BLaER1 treated with 17β-estradiol and CSF1 and Interleukin-3, amounts not matched to agents 10 nM and 100 nM (cell line): ENCODE data around the gene PLIN4.

ENCODE experiments used
- H3K27ac ChIP-seq, 11 experiments: shearing (Covaris generic); formaldehyde crosslinking; 2 replicates each; pipeline ENCODE4 v1.8.1; 2022
- H3K27me3 ChIP-seq, 11 experiments: shearing (Covaris generic); formaldehyde crosslinking; 2 replicates each; pipeline ENCODE4 v1.8.1; 2022
- H3K36me3 ChIP-seq, 11 experiments: shearing (Covaris generic); formaldehyde crosslinking; 2 replicates each; pipeline ENCODE4 v1.8.1; 2022
- H3K4me1 ChIP-seq, 10 experiments: shearing (Covaris generic); formaldehyde crosslinking; 2 replicates each; pipeline ENCODE4 v1.8.1; 2022
- H3K4me2 ChIP-seq, 11 experiments: shearing (Covaris generic); formaldehyde crosslinking; 2 replicates each; pipeline ENCODE4 v1.8.1; 2022
- H3K4me3 ChIP-seq, 10 experiments: shearing (Covaris generic); formaldehyde crosslinking; 2 replicates each; pipeline ENCODE4 v1.8.1; 2022
- H3K9ac ChIP-seq, 11 experiments: shearing (Covaris generic); formaldehyde crosslinking; 2 replicates each; pipeline ENCODE4 v1.8.1; 2022
- H3K9me3 ChIP-seq, 11 experiments: shearing (Covaris generic); formaldehyde crosslinking; replicated peaks in 1 of 11; 2 replicates each; pipeline ENCODE4 v1.8.1; 2022
- H4K20me1 ChIP-seq, 11 experiments: shearing (Covaris generic); formaldehyde crosslinking; 2 replicates each; pipeline ENCODE4 v1.8.1; 2022
- Cebpa-rat ChIP-seq, 11 experiments: shearing (Covaris generic); IDR thresholded peaks; 2 replicates each; pipeline ENCODE4 v1.8.1; 2022

The PLIN4 gene

DNA sequence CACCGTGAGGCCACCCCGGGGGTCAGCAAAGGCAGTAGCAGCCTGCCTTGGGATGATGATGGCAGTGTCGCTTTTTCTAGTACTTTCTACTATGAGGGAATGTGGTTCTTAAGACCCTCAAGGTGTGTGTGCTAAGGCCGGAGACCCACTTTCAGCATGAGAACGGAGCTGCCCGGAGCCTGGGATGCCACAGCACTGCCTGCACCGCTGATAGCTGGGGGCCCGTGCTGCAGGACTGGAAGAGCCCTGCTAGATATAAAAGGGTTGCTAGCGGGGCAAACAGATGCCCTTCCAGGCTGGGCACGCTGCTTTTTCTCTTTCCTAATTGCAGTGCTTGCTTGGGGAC is 14.5 kb downstream of the PLIN4 start:
- Histone ChIP-seq H3K4me2 (peak overlapping the region; percentile 32 to 96 (median 88); a peak in 21 of 22 replicates), H4K20me1 (peaks cover 0 to 54% (median 26%) of the 10 kb centered on the region in 11 experiments; a peak in 18 of 22 replicates), H3K9me3 (no peaks in the 10 kb centered on the region; a peak in 1 of 22 replicates), H3K4me1 (peaks cover 45 to 70% (median 59%) of the 10 kb centered on the region in 10 experiments), H3K27me3 (no peaks in the 10 kb centered on the region), H3K4me3 (peak overlapping the region in 2 of 10 experiments; percentile 4 to 32; a peak in 1 of 20 replicates), H3K9ac (peak overlapping the region in 9 of 11 experiments; percentile 1 to 75 (median 62); a peak in 14 of 22 replicates), H3K27ac (peak overlapping the region in 8 of 11 experiments; percentile 39 to 79 (median 60); a peak in 13 of 22 replicates), H3K36me3 (peaks cover 22 to 67% (median 37%) of the 10 kb centered on the region in 11 experiments)
- no peak for TF ChIP-seq Cebpa-rat (IDR thresholded peaks at IDR 0.05)

GRCh38 chr19:4503132-4503824 is 15.0 kb downstream of the PLIN4 start:
- Histone ChIP-seq H3K4me3 (peak overlapping the region in 6 of 10 experiments; percentile 4 to 45 (median 32); a peak in 9 of 20 replicates), H3K27ac (peak overlapping the region in 8 of 11 experiments; percentile 39 to 79 (median 60); a peak in 16 of 22 replicates), H3K4me1 (peaks cover 45 to 70% (median 59%) of the 10 kb centered on the region in 10 experiments), H3K27me3 (no peaks in the 10 kb centered on the region), H3K4me2 (peak overlapping the region; percentile 46 to 96 (median 88); a peak in 21 of 22 replicates), H4K20me1 (peaks cover 0 to 54% (median 26%) of the 10 kb centered on the region in 11 experiments; a peak in 18 of 22 replicates), H3K36me3 (peaks cover 27 to 72% (median 42%) of the 10 kb centered on the region in 11 experiments), H3K9me3 (no peaks in the 10 kb centered on the region), H3K9ac (peak overlapping the region in 9 of 11 experiments; percentile 1 to 75 (median 62); a peak in 17 of 22 replicates)
- no peak for TF ChIP-seq Cebpa-rat (IDR thresholded peaks at IDR 0.05)

DNA sequence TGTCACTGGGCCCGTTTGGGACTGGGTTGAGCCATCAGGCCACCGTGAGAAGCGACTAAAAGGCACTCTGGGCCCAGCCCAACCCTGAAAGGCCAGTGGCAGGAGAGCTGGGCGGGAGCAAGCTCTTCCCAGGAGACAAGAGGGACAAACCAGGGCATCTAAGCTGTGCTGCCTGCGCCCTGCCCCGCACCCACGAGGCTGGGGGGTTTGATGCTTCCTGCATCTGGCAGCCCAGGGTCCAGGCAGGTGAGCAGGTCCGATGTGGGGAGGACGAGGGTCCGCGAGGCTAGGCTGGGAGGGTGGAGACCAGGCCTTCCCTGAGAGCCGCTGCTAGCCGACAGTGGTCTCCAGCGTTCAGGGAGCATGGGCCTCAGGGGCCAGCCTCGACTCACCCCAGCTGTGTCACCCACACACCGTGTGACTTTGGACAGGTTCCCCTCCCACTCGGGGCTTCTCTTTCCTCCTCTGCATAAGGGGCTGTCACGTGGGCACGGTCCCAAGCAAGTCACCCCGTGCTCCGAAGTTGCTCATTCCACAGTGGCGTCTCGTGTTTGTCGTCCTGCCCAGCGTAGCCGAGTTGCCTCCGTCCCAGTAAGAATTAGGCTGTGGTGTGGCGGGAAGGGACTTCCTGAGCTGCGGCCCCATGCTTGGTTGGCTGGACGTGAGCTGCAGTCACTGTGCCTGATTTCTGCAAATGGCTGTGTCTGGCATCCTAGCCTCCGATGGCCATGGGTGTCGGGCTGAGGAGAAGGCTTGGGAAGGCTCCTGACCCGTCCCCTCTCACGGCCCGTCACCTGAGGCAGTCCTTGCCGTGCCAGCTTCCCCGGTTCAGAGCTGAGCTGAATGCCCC is 15.8 kb downstream of the PLIN4 start:
- H3K9me3 ChIP-seq = no peaks in the 10 kb centered on the region
- H3K4me3 ChIP-seq = peak overlapping the region in 6 of 10 experiments; percentile 4 to 45 (median 32); a peak in 9 of 20 replicates
- peak overlapping the region; percentile 46 to 96 (median 88) for H3K4me2 ChIP-seq
- H3K27me3 ChIP-seq = no peaks in the 10 kb centered on the region
- no peak for TF ChIP-seq Cebpa-rat (IDR thresholded peaks at IDR 0.05)
- H3K36me3 ChIP-seq = peaks cover 35 to 77% (median 50%) of the 10 kb centered on the region in 11 experiments
- peak overlapping the region in 8 of 11 experiments; percentile 39 to 79 (median 60); a peak in 16 of 22 replicates for H3K27ac ChIP-seq
- peak overlapping the region in 9 of 11 experiments; percentile 11 to 75 (median 62); a peak in 17 of 22 replicates for H3K9ac ChIP-seq
- H4K20me1 ChIP-seq = peaks cover 0 to 54% (median 26%) of the 10 kb centered on the region in 11 experiments; a peak in 18 of 22 replicates
- peaks cover 45 to 65% (median 59%) of the 10 kb centered on the region in 10 experiments for H3K4me1 ChIP-seq

DNA sequence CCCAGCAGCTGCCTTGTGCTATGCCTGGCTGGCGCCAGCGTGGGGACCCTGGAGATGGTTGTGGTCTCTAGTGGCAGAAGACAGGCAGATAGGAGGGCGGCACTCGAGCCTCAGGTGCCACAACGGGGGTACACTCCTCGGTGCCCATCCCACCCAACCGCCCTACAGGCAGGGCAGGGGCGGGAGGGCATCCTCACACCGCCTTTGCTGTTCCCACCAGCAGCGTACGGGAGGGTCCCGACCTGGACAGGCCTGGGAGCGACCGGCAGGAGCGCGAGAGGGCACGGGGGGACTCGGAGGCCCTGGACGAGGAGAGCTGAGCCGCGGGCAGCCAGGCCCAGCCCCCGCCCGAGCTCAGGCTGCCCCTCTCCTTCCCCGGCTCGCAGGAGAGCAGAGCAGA is 16.6 kb downstream of the PLIN4 start:
- H3K9me3 ChIP-seq = no peaks in the 10 kb centered on the region
- TF ChIP-seq Cebpa-rat (IDR thresholded peaks at IDR 0.05) = no peak
- H3K4me1 ChIP-seq = peaks cover 40 to 58% (median 53%) of the 10 kb centered on the region in 10 experiments
- H3K4me3 ChIP-seq = no peak overlapping the region
- H3K27ac ChIP-seq = peak overlapping the region in 2 of 11 experiments; percentile 73 to 79; a peak in 4 of 22 replicates
- peak overlapping the region in 10 of 11 experiments; percentile 54 to 96 (median 90); a peak in 17 of 22 replicates for H3K4me2 ChIP-seq
- peaks cover 42 to 77% (median 58%) of the 10 kb centered on the region in 11 experiments for H3K36me3 ChIP-seq
- H3K27me3 ChIP-seq = no peaks in the 10 kb centered on the region
- peak overlapping the region in 7 of 11 experiments; percentile 11 to 75 (median 61); a peak in 9 of 22 replicates for H3K9ac ChIP-seq
- peaks cover 0 to 55% (median 26%) of the 10 kb centered on the region in 11 experiments; a peak in 18 of 22 replicates for H4K20me1 ChIP-seq

DNA sequence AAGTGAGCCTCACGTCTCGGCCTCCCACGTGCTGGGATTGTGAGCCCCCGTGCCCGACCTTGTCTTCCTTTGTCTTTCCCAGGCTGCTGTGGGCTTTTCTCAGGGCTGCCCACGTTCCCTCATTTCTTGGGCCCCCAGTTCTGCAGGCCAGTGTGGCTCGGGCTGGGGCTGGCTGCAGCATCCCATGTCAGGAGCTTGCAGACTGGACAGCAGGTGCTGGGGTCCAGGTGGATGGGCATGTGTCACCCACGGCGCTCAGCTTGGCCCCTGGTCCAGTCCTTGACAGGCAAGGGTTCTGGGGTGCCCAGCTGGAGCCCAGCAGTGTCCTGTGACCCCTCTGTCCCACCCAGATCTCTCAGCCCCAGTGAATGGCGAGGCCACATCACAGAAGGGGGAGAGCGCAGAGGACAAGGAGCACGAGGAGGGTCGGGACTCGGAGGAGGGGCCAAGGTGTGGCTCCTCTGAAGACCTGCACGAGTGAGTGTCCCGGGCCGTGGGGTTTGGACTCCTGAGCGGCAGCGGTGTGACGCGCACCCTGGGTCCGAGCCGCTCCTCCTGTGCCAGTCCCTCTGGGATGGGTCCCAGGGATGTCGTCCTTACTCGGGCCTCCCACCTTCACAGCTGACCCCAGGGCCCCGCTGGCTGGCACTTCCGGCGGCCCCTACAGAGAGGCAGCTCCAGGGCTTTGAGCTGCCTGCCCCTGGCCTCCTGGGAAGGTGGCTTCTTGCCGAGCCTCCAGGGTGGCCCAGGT is 17.3 kb downstream of the PLIN4 start:
- Histone ChIP-seq H3K4me2 (peak overlapping the region in 6 of 11 experiments; percentile 86 to 96 (median 93); a peak in 8 of 22 replicates), H3K27ac (0 out of 22 replicates have a peak overlapping the region, but pooled peaks of 2 of the 11 experiments have one; percentile 73 to 79), H3K36me3 (peaks cover 48 to 81% (median 64%) of the 10 kb centered on the region in 11 experiments), H3K9me3 (no peaks in the 10 kb centered on the region), H4K20me1 (peaks cover 0 to 62% (median 26%) of the 10 kb centered on the region in 11 experiments; a peak in 18 of 22 replicates), H3K4me1 (peaks cover 33 to 52% (median 46%) of the 10 kb centered on the region in 10 experiments), H3K4me3 (no peak overlapping the region), H3K9ac (peak overlapping the region in 7 of 11 experiments; percentile 15 to 75 (median 61); a peak in 9 of 22 replicates), H3K27me3 (no peaks in the 10 kb centered on the region)
- TF ChIP-seq Cebpa-rat (IDR thresholded peaks at IDR 0.05) = no peak

GRCh38 chr19:4499855-4500254 is 18.4 kb downstream of the PLIN4 start:
- peaks cover 27 to 40% (median 39%) of the 10 kb centered on the region in 10 experiments for H3K4me1 ChIP-seq
- H3K4me3 ChIP-seq = no peak overlapping the region
- peaks cover 55 to 81% (median 69%) of the 10 kb centered on the region in 11 experiments for H3K36me3 ChIP-seq
- H3K4me2 ChIP-seq = no peak overlapping the region
- H4K20me1 ChIP-seq = peaks cover 0 to 67% (median 27%) of the 10 kb centered on the region in 11 experiments; a peak in 18 of 22 replicates
- no peak overlapping the region for H3K9ac ChIP-seq
- no peak overlapping the region for H3K27ac ChIP-seq
- no peaks in the 10 kb centered on the region for H3K9me3 ChIP-seq
- no peaks in the 10 kb centered on the region for H3K27me3 ChIP-seq
- no peak for TF ChIP-seq Cebpa-rat (IDR thresholded peaks at IDR 0.05)

DNA sequence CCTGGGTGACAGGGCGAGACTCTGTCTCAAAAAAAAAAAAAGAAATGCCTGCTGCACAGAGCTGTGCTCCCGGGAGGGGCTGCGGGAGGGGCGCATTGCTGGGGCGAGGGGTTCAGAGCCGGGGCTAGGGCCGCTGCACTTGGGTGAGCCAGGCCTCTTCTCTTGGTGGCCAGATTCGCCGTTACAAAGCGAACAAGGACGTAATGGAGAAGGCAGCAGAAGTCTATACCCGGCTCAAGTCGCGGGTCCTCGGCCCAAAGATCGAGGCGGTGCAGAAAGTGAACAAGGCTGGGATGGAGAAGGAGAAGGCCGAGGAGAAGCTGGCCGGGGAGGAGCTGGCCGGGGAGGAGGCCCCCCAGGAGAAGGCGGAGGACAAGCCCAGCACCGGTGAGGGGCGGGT is 19.0 kb downstream of the PLIN4 start:
- peaks cover 61 to 82% (median 74%) of the 10 kb centered on the region in 11 experiments for H3K36me3 ChIP-seq
- peaks cover 21 to 35% (median 33%) of the 10 kb centered on the region in 10 experiments; a peak in 19 of 20 replicates for H3K4me1 ChIP-seq
- peaks cover 0 to 67% (median 26%) of the 10 kb centered on the region in 11 experiments; a peak in 18 of 22 replicates for H4K20me1 ChIP-seq
- no peak for TF ChIP-seq Cebpa-rat (IDR thresholded peaks at IDR 0.05)
- no peak overlapping the region for H3K4me3 ChIP-seq
- no peaks in the 10 kb centered on the region for H3K9me3 ChIP-seq
- H3K9ac ChIP-seq = no peak overlapping the region
- H3K27me3 ChIP-seq = no peaks in the 10 kb centered on the region
- no peak overlapping the region for H3K27ac ChIP-seq
- H3K4me2 ChIP-seq = no peak overlapping the region

GRCh38 chr19:4498694-4499093 is 19.6 kb downstream of the PLIN4 start:
- H3K36me3 ChIP-seq = peaks cover 65 to 86% (median 80%) of the 10 kb centered on the region in 11 experiments
- no peak overlapping the region for H3K4me3 ChIP-seq
- peaks cover 0 to 67% (median 22%) of the 10 kb centered on the region in 11 experiments; a peak in 18 of 22 replicates for H4K20me1 ChIP-seq
- no peak overlapping the region for H3K27ac ChIP-seq
- H3K4me1 ChIP-seq = peaks cover 15 to 28% (median 27%) of the 10 kb centered on the region in 10 experiments; a peak in 19 of 20 replicates
- H3K9me3 ChIP-seq = no peaks in the 10 kb centered on the region
- TF ChIP-seq Cebpa-rat (IDR thresholded peaks at IDR 0.05) = no peak
- H3K27me3 ChIP-seq = no peaks in the 10 kb centered on the region
- H3K4me2 ChIP-seq = no peak overlapping the region
- H3K9ac ChIP-seq = no peak overlapping the region
